IMR-90 (cell line): ENCODE data around the gene MAFB. TPM values are rescaled to one million over a fixed set of nuclear protein-coding genes. Genes with fewer than 3 reads are reported as not detected.

ENCODE experiments used
- ATAC-seq: fragments of 200-7000 bp; cut with Tn5 transposase; 2 replicates; pipeline ENCODE4 v1.9.1; 2020; ENCODE audit warnings: low read depth, mild to moderate bottlenecking, moderate library complexity
- BruUV-seq: library from RNA; stranded (reverse); fragments of 400-500 nt; replicated peaks from 2 replicates; lab custom pipeline; 2021; lab: Mats Ljungman, UMichigan
- CTCF ChIA-PET: fragments of 300-600 bp; formaldehyde crosslinking; extraction: SDS; loops from one replicate; lab custom pipeline; 2021; ENCODE audit warnings: antibody characterized with exemption; lab: Yijun Ruan, JAX
- POLR2A ChIA-PET: fragments of 300-600 bp; sonication (Branson Sonifier 250); formaldehyde crosslinking; loops from one replicate; lab custom pipeline; 2022; ENCODE audit warnings: antibody characterized with exemption; ENCODE audit not compliant: unreplicated experiment; lab: Charles Lee
- DNase-seq: peaks from one replicate; pipeline ENCODE4 v3.0.0; 2013
- H2AFZ ChIP-seq: replicated peaks from 2 replicates; pipeline ENCODE3; 2013; ENCODE audit warnings: low read length, mild to moderate bottlenecking; ENCODE audit not compliant: poor library complexity
- H2AK5ac ChIP-seq: 2 replicates; pipeline ENCODE4 v1.6.1; 2013; ENCODE audit warnings: low read depth, low read length, inconsistent platforms
- H2AK9ac ChIP-seq: replicated peaks from 2 replicates; pipeline ENCODE3; 2013; ENCODE audit warnings: mild to moderate bottlenecking, low read depth, low read length, moderate library complexity; ENCODE audit not compliant: poor library complexity
- H2BK120ac ChIP-seq: 2 replicates; pipeline ENCODE4 v1.6.1; 2013; ENCODE audit warnings: low read depth, low read length, inconsistent platforms
- H2BK15ac ChIP-seq: 3 replicates; pipeline ENCODE4 v1.6.1; 2013; ENCODE audit warnings: low read depth, low read length, inconsistent platforms
- H2BK20ac ChIP-seq: 2 replicates; pipeline ENCODE4 v1.6.1; 2013; ENCODE audit warnings: low read depth, mild to moderate bottlenecking, inconsistent platforms, low read length, moderate library complexity
- H2BK5ac ChIP-seq: 2 replicates; pipeline ENCODE4 v1.6.1; 2013; ENCODE audit warnings: mild to moderate bottlenecking, low read depth, low read length, inconsistent platforms; ENCODE audit not compliant: poor library complexity, severe bottlenecking
- H3K14ac ChIP-seq: replicated peaks from 2 replicates; pipeline ENCODE4 v1.6.1; 2013; ENCODE audit warnings: low read depth, low read length, inconsistent platforms
- H3K18ac ChIP-seq: 2 replicates; pipeline ENCODE4 v1.6.1; 2013; ENCODE audit warnings: low read depth, low read length, control low read depth
- H3K23ac ChIP-seq: 2 replicates; pipeline ENCODE4 v1.6.1; 2013; ENCODE audit warnings: low read depth, low read length, inconsistent platforms
- H3K27ac ChIP-seq: 2 replicates; pipeline ENCODE4 v1.5.1; 2013; ENCODE audit warnings: mild to moderate bottlenecking, control low read depth, low read length; ENCODE audit not compliant: insufficient read depth
- H3K27me3 ChIP-seq: 2 replicates; pipeline ENCODE4 v1.6.1; 2013; ENCODE audit warnings: low read length; ENCODE audit not compliant: control insufficient read depth, insufficient read depth
- H3K36me3 ChIP-seq: 2 replicates; pipeline ENCODE4 v1.6.1; 2013; ENCODE audit warnings: low read length, mixed read lengths; ENCODE audit not compliant: control insufficient read depth, insufficient read depth
- H3K4ac ChIP-seq: 2 replicates; pipeline ENCODE4 v1.6.1; 2013; ENCODE audit warnings: low read depth, low read length, inconsistent platforms
- H3K4me1 ChIP-seq: 2 replicates; pipeline ENCODE4 v1.6.1; 2013; ENCODE audit warnings: low read length, mixed read lengths; ENCODE audit not compliant: control insufficient read depth, insufficient read depth
- H3K4me2 ChIP-seq: 2 replicates; pipeline ENCODE4 v1.6.1; 2013; ENCODE audit warnings: low read depth, mild to moderate bottlenecking, control low read depth, low read length, moderate library complexity
- H3K4me3 ChIP-seq: 2 replicates; pipeline ENCODE4 v1.5.1; 2013; ENCODE audit warnings: low read depth, mild to moderate bottlenecking, control low read depth, low read length, moderate library complexity; ENCODE audit not compliant: insufficient read depth
- H3K56ac ChIP-seq: 2 replicates; pipeline ENCODE4 v1.6.1; 2013; ENCODE audit warnings: low read length, inconsistent platforms; ENCODE audit not compliant: insufficient read depth; ENCODE audit errors: extremely low read depth
- H3K79me1 ChIP-seq, 2 experiments: 2 replicates each; pipeline ENCODE4 v1.6.1; 2013; ENCODE audit warnings: low read length in 2 of 2, inconsistent platforms in 1 of 2, low read depth in 1 of 2
- H3K9ac ChIP-seq: 2 replicates; pipeline ENCODE4 v1.6.1; 2013; ENCODE audit warnings: low read depth, low read length, control low read depth
- H3K9me1 ChIP-seq: 2 replicates; pipeline ENCODE4 v1.6.1; 2013; ENCODE audit warnings: low read length, inconsistent platforms; ENCODE audit not compliant: insufficient read depth
- H3K9me3 ChIP-seq: 2 replicates; pipeline ENCODE4 v1.6.1; 2013; ENCODE audit warnings: low read length; ENCODE audit not compliant: control insufficient read depth, insufficient read depth
- H4K20me1 ChIP-seq: 2 replicates; pipeline ENCODE4 v1.6.1; 2013; ENCODE audit warnings: low read length, inconsistent platforms; ENCODE audit not compliant: insufficient read depth
- H4K5ac ChIP-seq: 2 replicates; pipeline ENCODE4 v1.6.1; 2013; ENCODE audit warnings: mild to moderate bottlenecking, low read depth, low read length, control low read depth
- H4K8ac ChIP-seq, 2 experiments: 2 replicates each; pipeline ENCODE4 v1.6.1; 2013; ENCODE audit warnings: low read depth in 2 of 2, low read length in 2 of 2, control low read depth in 1 of 2, inconsistent platforms in 1 of 2
- H4K91ac ChIP-seq: 2 replicates; pipeline ENCODE4 v1.6.1; 2013; ENCODE audit warnings: low read depth, low read length, inconsistent platforms; ENCODE audit not compliant: insufficient read depth
- BHLHE40 ChIP-seq: fragments of 150-350 bp; IDR thresholded peaks from 2 replicates; pipeline ENCODE4 v1.6.1; 2016; ENCODE audit warnings: mild to moderate bottlenecking, low read depth, low read length
- CEBPB ChIP-seq: IDR thresholded peaks from 2 replicates; pipeline ENCODE4 v1.6.1; 2012; ENCODE audit warnings: low read depth, low read length, improper control_type of control experiment
- CHD1 ChIP-seq: IDR thresholded peaks from 2 replicates; pipeline ENCODE4 v1.6.1; 2012; ENCODE audit warnings: low read depth, low read length, improper control_type of control experiment
- CTCF ChIP-seq: conservative IDR thresholded peaks from 2 replicates; pipeline ENCODE4 v1.5.1; 2012; ENCODE audit warnings: mild to moderate bottlenecking, low read depth, low read length, improper control_type of control experiment
- MAZ ChIP-seq: IDR thresholded peaks from 2 replicates; pipeline ENCODE4 v1.6.1; 2012; ENCODE audit warnings: low read depth, mild to moderate bottlenecking, low read length, improper control_type of control experiment, moderate library complexity, borderline replicate concordance
- MXI1 ChIP-seq: IDR thresholded peaks from 2 replicates; pipeline ENCODE4 v1.6.1; 2012; ENCODE audit warnings: low read depth, mild to moderate bottlenecking, low read length, moderate library complexity, borderline replicate concordance
- NFE2L2 ChIP-seq: fragments of 150-350 bp; IDR thresholded peaks from 2 replicates; pipeline ENCODE4 v1.6.1; 2016; ENCODE audit warnings: low read depth, mild to moderate bottlenecking, low read length
- RCOR1 ChIP-seq: IDR thresholded peaks from 2 replicates; pipeline ENCODE4 v1.6.1; 2012; ENCODE audit warnings: mild to moderate bottlenecking, low read length, improper control_type of control experiment; ENCODE audit not compliant: insufficient replicate concordance
- RFX5 ChIP-seq: IDR thresholded peaks from 2 replicates; pipeline ENCODE4 v1.8.0; 2012; ENCODE audit warnings: low read depth, mild to moderate bottlenecking, low read length, moderate library complexity
- USF2 ChIP-seq: fragments of 150-350 bp; IDR thresholded peaks from 2 replicates; pipeline ENCODE4 v1.6.1; 2017; ENCODE audit warnings: mild to moderate bottlenecking, antibody characterized with exemption, low read length, low read depth
- WGBS, 2 experiments: methylation state at CpG; one replicate each; pipeline versions ENCODE4 v1.1.5 to v1.1.7; 2013; ENCODE audit warnings: missing lambda C conversion rate in 2 of 2; ENCODE audit not compliant: insufficient read length in 1 of 2; ENCODE audit errors: extremely low coverage in 2 of 2; 5-methylcytosine and 5-hydroxymethylcytosine counted together
- dilution Hi-C: fragments of 300-500 bp; cut with HindIII; formaldehyde crosslinking; loops from one replicate; pipeline ENCODE4 v1.14.3; 2018; ENCODE audit warnings: low sequenced_read_pairs; ENCODE audit not compliant: unreplicated experiment
- in situ Hi-C: fragments of 300-500 bp; cut with MboI; formaldehyde crosslinking; loops from 3 replicates; pipeline ENCODE4 v1.14.3; 2019; ENCODE audit warnings: low sequenced_read_pairs, inconsistent platforms, mixed read lengths
- intact Hi-C: fragments of 100-400 bp; cut with micrococcal nuclease; formaldehyde crosslinking; loops from 2 replicates; pipeline ENCODE4 v1.10.0; 2022
- polyA plus RNA-seq, 3 experiments: library from polyadenylated mRNA; depleted of rRNA; stranded (reverse); fragments of >200 nt; gene quantifications; 2 replicates each; pipeline ENCODE4 v1.2.3, GENCODE V29; 2012; ENCODE audit warnings: low replicate concordance in 1 of 3
- total RNA-seq: library from RNA; depleted of rRNA; stranded (reverse); fragments of >200 nt; gene quantifications from 2 replicates; pipeline ENCODE4 v1.2.3, GENCODE V29; 2012

The MAFB gene
- total and polyA plus RNA-seq, 2 of the 4 experiments (the other 2 are of a cell fraction), result 0.07 TPM; not detected in 1

- Histone ChIP-seq H4K91ac (no peak overlapping the region), H2BK5ac (no peak overlapping the region), H4K20me1 (no peaks in the 10 kb centered on the region), H3K9me1 (no peaks in the 10 kb centered on the region), H2BK20ac (no peak overlapping the region), H3K14ac (no peak overlapping the region), H4K8ac (no peak overlapping the region), H3K4ac (no peak overlapping the region), H3K36me3 (no peaks in the 10 kb centered on the region), H3K23ac (no peak overlapping the region), H2AK5ac (no peak overlapping the region), H3K27ac (no peak overlapping the region), H3K9me3 (no peaks in the 10 kb centered on the region), H3K9ac (no peak overlapping the region), H3K4me2 (no peak overlapping the region), H3K27me3 (peaks cover 3% of the 10 kb centered on the region; the same call in 1 of the 2 replicates), H3K56ac (no peak overlapping the region), H3K4me1 (no peaks in the 10 kb centered on the region), H2BK15ac (no peak overlapping the region), H3K18ac (no peak overlapping the region), H3K79me1 (no peaks in the 10 kb centered on the region), H4K5ac (no peak overlapping the region), H2AK9ac (no peak overlapping the region), H2AFZ (no peak overlapping the region), H3K4me3 (no peak overlapping the region), H2BK120ac (no peak overlapping the region)
- intact Hi-C loops (no loop called here), in situ Hi-C loops (no loop called here), dilution Hi-C loops (no loop called here)
- CTCF ChIA-PET, result interaction anchor here (1.2 kb wide), 1 partner anchor 10 kb away, joined by 3 read pairs; no protein-coding TSS in a partner anchor
- TF ChIP-seq CEBPB (no peak), USF2 (no peak), RCOR1 (no peak), NFE2L2 (no peak), MXI1 (no peak), MAZ (no peak), BHLHE40 (no peak), CHD1 (no peak), CTCF (no peak), RFX5 (no peak)
- POLR2A ChIA-PET, result no interaction called here
- no peak for DNase-seq
- WGBS, 2 experiments, result 86% methylated on average over 1 of the region's 1 CpG; no CpG with 5 or more reads in 1 of the 2 experiments
- no peak for ATAC-seq
- BruUV-seq, result no TSS peak
Observed at GRCh38 chr20:40720826-40721225, 31.8 kb upstream of the MAFB start.
